Coronary artery (tissue), 2 donors: ENCODE data around the gene FRMD4B.

Experiments
- DNase-seq: peaks from one replicate; pipeline ENCODE4 v3.0.0-alpha.2; 2017; ENCODE audit warnings: low spot score
- H3K27ac ChIP-seq, 2 donors: fragments of 200-600 bp; sonication (generic); one replicate each; pipeline ENCODE4 v1.5.1; 2016 to 2019
- H3K4me3 ChIP-seq: fragments of 200-600 bp; sonication (generic); 2 replicates; pipeline ENCODE4 v1.5.1; 2016; ENCODE audit warnings: mild to moderate bottlenecking, moderate library complexity
- CTCF ChIP-seq: fragments of 200-600 bp; sonication (generic); IDR thresholded peaks from one replicate; pipeline ENCODE4 v1.5.1; 2019; ENCODE audit warnings: antibody characterized with exemption

Gene FRMD4B

GRCh38 chr3:69160525-69160924 is 225.4 kb downstream of the FRMD4B start:
- no peak for TF ChIP-seq CTCF
- DNase-seq, result no peak
- Histone ChIP-seq H3K4me3 (no peak overlapping the region), H3K27ac (no peak overlapping the region)

- no peak overlapping the region for H3K27ac ChIP-seq
- no peak for TF ChIP-seq CTCF
- DNase-seq, result no peak
- H3K4me3 ChIP-seq, result no peak overlapping the region
Observed at GRCh38 chr3:69160107-69160506, 225.8 kb downstream of the FRMD4B start.

- no peak for TF ChIP-seq CTCF
- Histone ChIP-seq H3K27ac (no peak overlapping the region), H3K4me3 (no peak overlapping the region)
- no peak for DNase-seq
Observed at GRCh38 chr3:69149586-69149985, 236.3 kb downstream of the FRMD4B start.

GRCh38 chr3:69145688-69146087 is 240.2 kb downstream of the FRMD4B start:
- no peak for TF ChIP-seq CTCF
- no peak for DNase-seq
- H3K4me3 ChIP-seq, result no peak overlapping the region
- no peak overlapping the region for H3K27ac ChIP-seq

- Histone ChIP-seq H3K27ac (no peak overlapping the region), H3K4me3 (no peak overlapping the region)
- no peak for DNase-seq
- TF ChIP-seq CTCF, result no peak
Observed at GRCh38 chr3:69144631-69145245, 241.2 kb downstream of the FRMD4B start.

- TF ChIP-seq CTCF, result no peak
- Histone ChIP-seq H3K27ac (no peak overlapping the region), H3K4me3 (no peak overlapping the region)
- DNase-seq, result no peak
Observed at GRCh38 chr3:69143612-69144011, 242.3 kb downstream of the FRMD4B start.

- DNase-seq, result no peak
- TF ChIP-seq CTCF, result no peak
- Histone ChIP-seq H3K4me3 (no peak overlapping the region), H3K27ac (no peak overlapping the region)
Observed at GRCh38 chr3:69142797-69143454, 243.0 kb downstream of the FRMD4B start.
